ENCODE measurements around the gene LIPT2.
"Not testable (repeated sequence)": the region's sequence is repeated elsewhere in the genome, so short reads cannot be mapped to it uniquely, and the experiment has no call there.

The LIPT2 gene
- 1.9 to 7.9 (median 6.9) reads per million in 3 experiments for total RNA-seq

- DNase-seq, result peak; percentile 97
Measured at GRCh38 chr11:74492974-74493790, at the start of gene LIPT2. LIPT2 (minus strand) TSS chr11:74493724; CDS start chr11:74493703, 21 bp downstream.

- no peak for DNase-seq
Measured at GRCh38 chr11:74541466-74541865, 47.9 kb upstream of the LIPT2 start.

GRCh38 chr11:74540270-74540669 lies 46.7 kb upstream of the LIPT2 start:
- no peak for DNase-seq

GRCh38 chr11:74538680-74539079 lies 45.2 kb upstream of the LIPT2 start:
- no peak for DNase-seq

GRCh38 chr11:74535371-74536160 lies 42.0 kb upstream of the LIPT2 start:
- no peak for DNase-seq

- not testable (repeated sequence) for DNase-seq
Measured at GRCh38 chr11:74534946-74535275, 41.4 kb upstream of the LIPT2 start.

- no peak for DNase-seq
Measured at GRCh38 chr11:74534216-74534945, 40.9 kb upstream of the LIPT2 start.

- no peak for DNase-seq
Measured at GRCh38 chr11:74533421-74533820, 39.9 kb upstream of the LIPT2 start.

- DNase-seq, result no peak
Measured at GRCh38 chr11:74532501-74533246, 39.1 kb upstream of the LIPT2 start.

- no peak for DNase-seq
Measured at GRCh38 chr11:74524978-74525377, 31.5 kb upstream of the LIPT2 start.

GRCh38 chr11:74524501-74524900 lies 31.0 kb upstream of the LIPT2 start:
- no peak for DNase-seq

GRCh38 chr11:74522776-74523175 lies 29.3 kb upstream of the LIPT2 start:
- no peak for DNase-seq

GRCh38 chr11:74521666-74522252 lies 28.2 kb upstream of the LIPT2 start:
- DNase-seq, result no peak

- DNase-seq, result no peak
Measured at GRCh38 chr11:74520927-74521665, 27.6 kb upstream of the LIPT2 start.

GRCh38 chr11:74520316-74520715 lies 26.8 kb upstream of the LIPT2 start:
- no peak for DNase-seq

GRCh38 chr11:74519710-74520109 lies 26.2 kb upstream of the LIPT2 start:
- no peak for DNase-seq

GRCh38 chr11:74517592-74517991 lies 24.1 kb upstream of the LIPT2 start:
- DNase-seq, result not testable (repeated sequence)

- no peak for DNase-seq
Measured at GRCh38 chr11:74507582-74507981, 14.1 kb upstream of the LIPT2 start.

- DNase-seq, result no peak
Measured at GRCh38 chr11:74506823-74507222, 13.3 kb upstream of the LIPT2 start.

GRCh38 chr11:74505911-74506310 lies 12.4 kb upstream of the LIPT2 start:
- DNase-seq, result no peak

- DNase-seq, result no peak
Measured at GRCh38 chr11:74504100-74504691, 10.7 kb upstream of the LIPT2 start.
